LNCaP clone FGC (cell line): ENCODE results near the gene SPATA16.

Source experiments
- DNase-seq: peaks from one replicate; pipeline ENCODE4 v3.0.0-alpha.2; 2011; ENCODE audit warnings: low read depth
- H3K4me3 ChIP-seq: 2 replicates; pipeline ENCODE4 v1.5.1; 2011; ENCODE audit warnings: mild to moderate bottlenecking, low read depth, low read length, control low read depth
- CTCF ChIP-seq: IDR thresholded peaks from 2 replicates; pipeline ENCODE4 v1.5.1; 2012; ENCODE audit warnings: mild to moderate bottlenecking; ENCODE audit not compliant: control insufficient read depth, insufficient read depth; ENCODE audit errors: extremely low read depth

Gene SPATA16

GRCh38 chr3:173096140-173096539 is 44.9 kb downstream of the SPATA16 start:
- no peak overlapping the region for H3K4me3 ChIP-seq
- no peak for TF ChIP-seq CTCF
- DNase-seq, result no peak

- no peak for TF ChIP-seq CTCF
- no peak overlapping the region for H3K4me3 ChIP-seq
- DNase-seq, result no peak
Measured at GRCh38 chr3:173092038-173092437, 49.0 kb downstream of the SPATA16 start.

- H3K4me3 ChIP-seq, result no peak overlapping the region
- TF ChIP-seq CTCF, result no peak
- no peak for DNase-seq
Measured at GRCh38 chr3:173090492-173090891, 50.5 kb downstream of the SPATA16 start.

- DNase-seq, result no peak
- TF ChIP-seq CTCF, result no peak
Measured at GRCh38 chr3:173089283-173089682, 51.8 kb downstream of the SPATA16 start.

GRCh38 chr3:173078525-173078924 is 62.5 kb downstream of the SPATA16 start:
- no peak overlapping the region for H3K4me3 ChIP-seq
- no peak for DNase-seq
- no peak for TF ChIP-seq CTCF

More at GRCh38 chr3:173089283-173089682, 51.8 kb downstream of the SPATA16 start:
- no peak overlapping the region for H3K4me3 ChIP-seq

GRCh38 chr3:173066044-173067004 is 74.7 kb downstream of the SPATA16 start:
- no peak for TF ChIP-seq CTCF
- H3K4me3 ChIP-seq, result no peak overlapping the region
- no peak for DNase-seq

GRCh38 chr3:173065543-173065981 is 75.5 kb downstream of the SPATA16 start:
- DNase-seq, result no peak
- no peak for TF ChIP-seq CTCF
- H3K4me3 ChIP-seq, result no peak overlapping the region
